Left lung (tissue), 10 donors: ENCODE measurements around the gene PDE10A. TPM values are rescaled to one million over a fixed set of nuclear protein-coding genes. Genes with fewer than 3 reads are reported as not detected.

Experiments
- ATAC-seq: fragments of 200-7000 bp; cut with Tn5 transposase; one replicate; pipeline ENCODE4 v1.9.1; 2020; ENCODE audit warnings: moderate library complexity
- DNase-seq, 4 donors: peaks; one replicate each; pipeline ENCODE4 v3.0.0-alpha.2; 2013 to 2020
- H3K27ac ChIP-seq, 2 donors: fragments of 200-600 bp; sonication (generic) in 1 of 2; one replicate each; pipeline versions ENCODE4 v1.5.0 to v1.8.0; 2020 to 2021
- H3K27me3 ChIP-seq, 2 donors: fragments of 200-600 bp; sonication (generic) in 1 of 2; one replicate each; pipeline versions ENCODE4 v1.5.0 to v1.8.0; 2020 to 2021
- H3K36me3 ChIP-seq, 2 donors: fragments of 200-600 bp; sonication (generic) in 1 of 2; one replicate each; pipeline versions ENCODE4 v1.5.0 to v1.8.0; 2020 to 2021
- H3K4me1 ChIP-seq, 2 donors: fragments of 200-600 bp; one replicate each; pipeline ENCODE4 v1.8.0; 2021
- H3K4me3 ChIP-seq, 2 donors: fragments of 200-600 bp; sonication (generic) in 1 of 2; one replicate each; pipeline versions ENCODE4 v1.5.0 to v1.8.0; 2020 to 2021; ENCODE audit warnings: mild to moderate bottlenecking in 1 of 2
- H3K9me3 ChIP-seq, 2 donors: fragments of 200-600 bp; sonication (generic) in 1 of 2; one replicate each; pipeline versions ENCODE4 v1.5.0 to v1.8.0; 2020 to 2021
- intact Hi-C, 2 donors: fragments of 100-400 bp; cut with DNase I; formaldehyde crosslinking; loops; one replicate each; pipeline versions ENCODE4 v1.11.2 to v1.14.2; 2022
- polyA plus RNA-seq, 6 donors: library from polyadenylated mRNA; unstranded; fragments of 120-200 nt; gene quantifications; one replicate each; pipeline ENCODE4 v1.2.1, GENCODE V29; 2013; ENCODE audit not compliant: insufficient read length in 6 of 6
- total RNA-seq, 2 donors: library from RNA; stranded (reverse); fragmentation: NEBNext Ultra II Directional; extraction: Animal tissue kit (Norgen Biotek cat#: 25700); gene quantifications; one replicate each; pipeline ENCODE4 v1.2.1, GENCODE V29; 2021
- TF ChIP-seq, protein P1 (sequence below), 2 donors: fragments of 200-600 bp; sonication (generic) in 1 of 2; IDR thresholded peaks; one replicate each; pipeline versions ENCODE4 v1.5.0 to v1.8.0; 2021; ENCODE audit warnings: antibody characterized with exemption in 2 of 2
- donor health status: DM: no; HTN: yes; CAD: no.
- donor health status: DM: no; HTN: no; CAD: no.

The PDE10A gene
- total and polyA plus RNA-seq, 8 donors: 1.3 to 10.0 (median 8.2) TPM

DNA sequence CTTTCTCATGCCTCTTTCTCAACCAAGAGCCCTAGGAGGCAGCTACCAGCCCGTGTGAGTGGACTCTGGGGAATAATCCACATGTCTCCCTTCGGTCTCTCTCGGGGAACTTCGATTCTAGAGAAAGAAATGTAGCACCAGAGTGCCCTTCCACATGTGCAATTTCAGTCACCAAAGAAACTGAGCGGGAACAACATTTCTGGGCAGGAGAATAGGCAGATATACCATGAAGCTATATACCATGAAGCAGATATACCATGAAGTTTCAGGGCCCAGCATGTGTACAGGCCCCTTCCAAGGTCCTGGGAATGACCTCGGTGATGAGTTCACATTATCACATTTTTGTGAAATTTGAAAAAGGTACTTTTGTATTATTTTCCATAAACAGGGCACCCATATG lies 60.8 kb downstream of the PDE10A start:
- H3K36me3 ChIP-seq: no peaks in the 10 kb centered on the region
- no peak overlapping the region for H3K4me3 ChIP-seq
- H3K9me3 ChIP-seq: no peaks in the 10 kb centered on the region
- H3K27me3 ChIP-seq: no peaks in the 10 kb centered on the region
- intact Hi-C loops: no loop called here
- no peak for ATAC-seq
- TF ChIP-seq, protein P1, sequence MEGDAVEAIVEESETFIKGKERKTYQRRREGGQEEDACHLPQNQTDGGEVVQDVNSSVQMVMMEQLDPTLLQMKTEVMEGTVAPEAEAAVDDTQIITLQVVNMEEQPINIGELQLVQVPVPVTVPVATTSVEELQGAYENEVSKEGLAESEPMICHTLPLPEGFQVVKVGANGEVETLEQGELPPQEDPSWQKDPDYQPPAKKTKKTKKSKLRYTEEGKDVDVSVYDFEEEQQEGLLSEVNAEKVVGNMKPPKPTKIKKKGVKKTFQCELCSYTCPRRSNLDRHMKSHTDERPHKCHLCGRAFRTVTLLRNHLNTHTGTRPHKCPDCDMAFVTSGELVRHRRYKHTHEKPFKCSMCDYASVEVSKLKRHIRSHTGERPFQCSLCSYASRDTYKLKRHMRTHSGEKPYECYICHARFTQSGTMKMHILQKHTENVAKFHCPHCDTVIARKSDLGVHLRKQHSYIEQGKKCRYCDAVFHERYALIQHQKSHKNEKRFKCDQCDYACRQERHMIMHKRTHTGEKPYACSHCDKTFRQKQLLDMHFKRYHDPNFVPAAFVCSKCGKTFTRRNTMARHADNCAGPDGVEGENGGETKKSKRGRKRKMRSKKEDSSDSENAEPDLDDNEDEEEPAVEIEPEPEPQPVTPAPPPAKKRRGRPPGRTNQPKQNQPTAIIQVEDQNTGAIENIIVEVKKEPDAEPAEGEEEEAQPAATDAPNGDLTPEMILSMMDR (IDR thresholded peaks at IDR 0.05): no peak
- H3K4me1 ChIP-seq: no peaks in the 10 kb centered on the region
- DNase-seq: no peak
- no peak overlapping the region for H3K27ac ChIP-seq

DNA sequence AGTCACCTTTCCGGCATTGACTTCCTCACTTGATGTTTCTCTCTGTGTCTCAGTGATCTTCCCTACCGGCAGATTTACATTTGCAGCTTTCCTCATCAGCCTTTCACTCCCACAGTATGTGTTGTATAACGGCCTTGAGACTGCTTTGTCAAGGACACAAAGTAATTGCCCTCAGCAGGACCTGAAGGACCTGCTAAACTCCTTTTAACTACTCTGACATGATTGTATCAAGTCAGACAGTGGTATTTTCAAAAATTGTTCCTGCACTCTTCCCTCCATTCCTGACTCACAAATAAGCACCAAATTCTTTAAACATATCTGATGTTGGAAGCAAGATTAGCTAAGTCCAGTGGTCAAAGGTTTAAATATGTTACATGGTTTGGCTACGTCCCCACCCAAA lies 62.4 kb downstream of the PDE10A start:
- Histone ChIP-seq H3K27ac (no peak overlapping the region), H3K4me1 (no peaks in the 10 kb centered on the region), H3K9me3 (no peaks in the 10 kb centered on the region), H3K4me3 (no peak overlapping the region), H3K27me3 (no peaks in the 10 kb centered on the region), H3K36me3 (no peaks in the 10 kb centered on the region)
- DNase-seq (no peak), ATAC-seq (no peak)
- TF ChIP-seq, protein P1 (IDR thresholded peaks at IDR 0.05): no peak
- intact Hi-C loops: no loop called here

GRCh38 chr6:165599596-165600487 lies 63.2 kb downstream of the PDE10A start:
- Histone ChIP-seq H3K36me3 (no peaks in the 10 kb centered on the region), H3K9me3 (no peaks in the 10 kb centered on the region), H3K4me1 (no peaks in the 10 kb centered on the region), H3K4me3 (no peak overlapping the region), H3K27ac (no peak overlapping the region), H3K27me3 (no peaks in the 10 kb centered on the region)
- no peak for DNase-seq
- TF ChIP-seq, protein P1 (IDR thresholded peaks at IDR 0.05): no peak
- intact Hi-C loops: no loop called here
- no peak for ATAC-seq

GRCh38 chr6:165599121-165599520 lies 63.9 kb downstream of the PDE10A start:
- H3K27me3 ChIP-seq: no peaks in the 10 kb centered on the region
- no peaks in the 10 kb centered on the region for H3K4me1 ChIP-seq
- DNase-seq (no peak), ATAC-seq (no peak)
- no peak overlapping the region for H3K4me3 ChIP-seq
- peaks cover 0 to 3% of the 10 kb centered on the region in 2 donors for H3K9me3 ChIP-seq
- no peaks in the 10 kb centered on the region for H3K36me3 ChIP-seq
- H3K27ac ChIP-seq: no peak overlapping the region
- TF ChIP-seq, protein P1 (IDR thresholded peaks at IDR 0.05): no peak
- intact Hi-C loops: no loop called here

GRCh38 chr6:165597821-165598220 lies 65.2 kb downstream of the PDE10A start:
- DNase-seq (no peak), ATAC-seq (no peak)
- no peak overlapping the region for H3K27ac ChIP-seq
- no peak overlapping the region for H3K4me3 ChIP-seq
- H3K9me3 ChIP-seq: peaks cover 0 to 14% of the 10 kb centered on the region in 2 donors
- H3K27me3 ChIP-seq: no peaks in the 10 kb centered on the region
- no peaks in the 10 kb centered on the region for H3K4me1 ChIP-seq
- H3K36me3 ChIP-seq: no peaks in the 10 kb centered on the region
- intact Hi-C loops: no loop called here
- TF ChIP-seq, protein P1 (IDR thresholded peaks at IDR 0.05): no peak
